PC-9 (cell line): ENCODE results near the gene CES1. TPM values are rescaled to one million over a fixed set of nuclear protein-coding genes. Genes with fewer than 3 reads are reported as not detected.

ENCODE experiments used
- BruUV-seq: library from RNA; stranded (reverse); fragments of 400-500 nt; replicated peaks from 2 replicates; lab custom pipeline; 2021; lab: Mats Ljungman, UMichigan
- CTCF ChIA-PET: fragments of 300-600 bp; sonication (Branson Sonifier 250); formaldehyde crosslinking; loops from one replicate; lab custom pipeline; 2022; ENCODE audit warnings: antibody characterized with exemption; lab: Charles Lee
- POLR2A ChIA-PET: fragments of 300-600 bp; sonication (Branson Sonifier 250); formaldehyde crosslinking; loops from one replicate; lab custom pipeline; 2022; ENCODE audit warnings: antibody characterized with exemption; ENCODE audit not compliant: unreplicated experiment; lab: Charles Lee
- DNase-seq, 2 experiments: peaks; one replicate each; pipeline versions ENCODE4 v3.0.0 to v3.0.0-alpha.2; 2015 to 2022; ENCODE audit warnings: mixed read lengths in 1 of 2
- H2AFZ ChIP-seq: fragments of 200-600 bp; sonication (generic); 2 replicates; pipeline ENCODE4 v1.8.1; 2017; ENCODE audit warnings: antibody characterized with exemption
- H3F3A ChIP-seq: fragments of 200-600 bp; sonication (generic); 2 replicates; pipeline ENCODE4 v1.8.1; 2017; ENCODE audit warnings: antibody characterized with exemption, mild to moderate bottlenecking, low read depth; ENCODE audit not compliant: insufficient read depth
- H3K27ac ChIP-seq: fragments of 200-600 bp; sonication (generic); 2 replicates; pipeline ENCODE4 v1.6.1; 2016; ENCODE audit warnings: mixed run types
- H3K27me3 ChIP-seq: fragments of 200-600 bp; sonication (generic); 2 replicates; pipeline ENCODE4 v1.6.1; 2016; ENCODE audit warnings: low read depth, mixed run types; ENCODE audit not compliant: insufficient read depth
- H3K36me3 ChIP-seq: fragments of 200-600 bp; sonication (generic); 2 replicates; pipeline ENCODE4 v1.6.1; 2016; ENCODE audit warnings: low read depth, mixed run types
- H3K4me1 ChIP-seq: fragments of 200-600 bp; sonication (generic); replicated peaks from 2 replicates; pipeline ENCODE4 v1.6.1; 2016; ENCODE audit warnings: mixed run types; ENCODE audit not compliant: insufficient read depth
- H3K4me2 ChIP-seq: fragments of 200-600 bp; sonication (generic); 2 replicates; pipeline ENCODE4 v1.6.1; 2017; ENCODE audit warnings: mixed run types
- H3K4me3 ChIP-seq: fragments of 200-600 bp; sonication (generic); 2 replicates; pipeline ENCODE4 v1.6.1; 2016; ENCODE audit warnings: mixed run types
- H3K79me2 ChIP-seq: fragments of 200-600 bp; sonication (generic); 2 replicates; pipeline ENCODE4 v1.6.1; 2017; ENCODE audit warnings: low read depth, mixed run types
- H3K9me2 ChIP-seq: fragments of 200-600 bp; sonication (generic); 2 replicates; pipeline ENCODE4 v1.8.1; 2017; ENCODE audit warnings: mild to moderate bottlenecking; ENCODE audit not compliant: insufficient read depth
- H3K9me3 ChIP-seq: fragments of 200-600 bp; sonication (generic); 2 replicates; pipeline ENCODE4 v1.8.1; 2016; ENCODE audit warnings: low read depth; ENCODE audit not compliant: insufficient read depth
- H4K20me1 ChIP-seq: fragments of 200-600 bp; sonication (generic); 2 replicates; pipeline ENCODE4 v1.8.1; 2017; ENCODE audit not compliant: insufficient read depth
- CTCF ChIP-seq: fragments of 200-600 bp; sonication (generic); conservative IDR thresholded peaks from 2 replicates; pipeline ENCODE4 v1.6.1; 2017; ENCODE audit warnings: mixed run types, antibody characterized with exemption, mild to moderate bottlenecking, moderate library complexity
- EZH2 ChIP-seq: fragments of 200-600 bp; sonication (generic); IDR thresholded peaks from 2 replicates; pipeline ENCODE4 v1.8.0; 2017; ENCODE audit warnings: antibody characterized with exemption, low read depth
- intact Hi-C: fragments of 100-400 bp; cut with micrococcal nuclease; formaldehyde crosslinking; loops from one replicate; pipeline ENCODE4 v1.10.0; 2022; ENCODE audit not compliant: unreplicated experiment
- total RNA-seq: library from RNA; stranded (reverse); gene quantifications from 2 replicates; pipeline ENCODE4 v1.2.3, GENCODE V29; 2021

CES1 gene
- total RNA-seq, 1 experiment from 2014 or later = 107 TPM

GRCh38 chr16:55828680-55829079 lies 4.2 kb downstream of the CES1 start:
- Histone ChIP-seq H3F3A (no peaks in the 10 kb centered on the region; the same call in 1 of the 2 replicates), H3K79me2 (no peaks in the 10 kb centered on the region), H3K4me3 (no peak overlapping the region), H3K9me2 (no peaks in the 10 kb centered on the region), H2AFZ (no peak overlapping the region), H3K4me2 (no peak overlapping the region), H3K4me1 (peaks cover 10% of the 10 kb centered on the region; the same call in 1 of the 2 replicates), H3K36me3 (no peaks in the 10 kb centered on the region), H3K27ac (no peak overlapping the region), H3K27me3 (peaks cover 6% of the 10 kb centered on the region; the same call in 1 of the 2 replicates), H3K9me3 (no peaks in the 10 kb centered on the region), H4K20me1 (no peaks in the 10 kb centered on the region)
- POLR2A ChIA-PET = no interaction called here
- CTCF ChIA-PET = no interaction called here
- intact Hi-C loops = no loop called here
- TF ChIP-seq CTCF (no peak), EZH2 (no peak)
- no TSS peak for BruUV-seq
- DNase-seq = no peak

- no TSS peak for BruUV-seq
- TF ChIP-seq CTCF (no peak), EZH2 (no peak)
- Histone ChIP-seq H3K4me3 (no peak overlapping the region), H3K36me3 (no peaks in the 10 kb centered on the region), H3K4me2 (no peak overlapping the region), H3K4me1 (0 out of 2 replicates have a peak, but pooled peaks cover 5% of the 10 kb centered on the region), H3K9me2 (no peaks in the 10 kb centered on the region), H4K20me1 (no peaks in the 10 kb centered on the region), H3F3A (no peaks in the 10 kb centered on the region; the same call in 1 of the 2 replicates), H3K79me2 (no peaks in the 10 kb centered on the region), H3K27ac (no peak overlapping the region), H3K9me3 (no peaks in the 10 kb centered on the region), H3K27me3 (peaks cover 37% of the 10 kb centered on the region), H2AFZ (no peak overlapping the region)
- ChIA-PET CTCF (no interaction called here), POLR2A (no interaction called here)
- no peak for DNase-seq
- intact Hi-C loops = no loop called here
These were observed 7.7 kb downstream of the CES1 start for GRCh38 chr16:55825115-55825728.

- TF ChIP-seq EZH2 = no peak
- no peak for TF ChIP-seq CTCF
- no peaks in the 10 kb centered on the region for H4K20me1 ChIP-seq
- H3K4me2 ChIP-seq = no peak overlapping the region
- 0 out of 2 replicates have a peak, but pooled peaks cover 5% of the 10 kb centered on the region for H3K4me1 ChIP-seq
- H3K36me3 ChIP-seq = no peaks in the 10 kb centered on the region
- intact Hi-C loops = no loop called here
- no peak for DNase-seq
- H3K27ac ChIP-seq = no peak overlapping the region
- no TSS peak for BruUV-seq
- H3K4me3 ChIP-seq = no peak overlapping the region
- ChIA-PET CTCF (no interaction called here), POLR2A (no interaction called here)
- no peaks in the 10 kb centered on the region for H3K79me2 ChIP-seq
- H3K9me3 ChIP-seq = no peaks in the 10 kb centered on the region
- H3K9me2 ChIP-seq = no peaks in the 10 kb centered on the region
- no peak overlapping the region for H2AFZ ChIP-seq
- no peaks in the 10 kb centered on the region for H3F3A ChIP-seq
- H3K27me3 ChIP-seq = peaks cover 41% of the 10 kb centered on the region
These were observed 8.4 kb downstream of the CES1 start for GRCh38 chr16:55824473-55825000.
